Measurements from ENCODE around the gene PRKG2. TPM values are rescaled to one million over a fixed set of nuclear protein-coding genes. Genes with fewer than 3 reads are reported as not detected.
"Not testable (repeated sequence)": the region's sequence is repeated elsewhere in the genome, so short reads cannot be mapped to it uniquely, and the experiment has no call there.

PRKG2 gene
- total RNA-seq, 1 donor from 2014 or later = 0.92 TPM

- no peak for DNase-seq
These were observed 52.1 kb downstream of the PRKG2 start for GRCh38 chr4:81162752-81163458.

DNA sequence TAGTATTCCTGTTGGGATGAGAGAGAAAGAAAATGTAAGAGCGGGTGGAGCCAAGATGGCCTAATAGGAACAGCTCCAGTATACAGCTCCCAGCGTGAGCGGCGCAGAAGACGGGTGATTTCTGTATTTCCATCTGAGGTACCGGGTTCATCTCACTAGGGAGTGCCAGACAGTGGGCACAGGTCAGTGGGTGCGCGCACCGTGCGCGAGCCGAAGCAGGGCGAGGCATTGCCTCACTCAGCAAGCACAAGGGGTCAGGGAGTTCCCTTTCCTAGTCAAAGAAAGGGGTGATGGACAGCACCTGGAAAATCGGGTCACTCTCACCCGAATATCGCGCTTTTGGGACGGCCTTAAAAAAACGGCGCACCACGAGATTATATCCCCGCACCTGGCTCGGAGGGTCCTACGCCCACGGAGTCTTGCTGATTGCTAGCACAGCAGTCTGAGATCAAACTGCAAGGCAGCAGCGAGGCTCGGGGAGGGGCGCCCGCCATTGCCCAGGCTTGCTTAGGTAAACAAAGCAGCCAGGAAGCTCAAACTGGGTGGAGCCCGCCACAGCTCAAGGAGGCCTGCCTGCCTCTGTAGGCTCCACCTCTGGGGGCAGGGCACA lies 61.2 kb downstream of the PRKG2 start:
- DNase-seq = not testable (repeated sequence)

GRCh38 chr4:81152839-81153713 lies 61.9 kb downstream of the PRKG2 start:
- no peak for DNase-seq

GRCh38 chr4:81149976-81150375 lies 65.0 kb downstream of the PRKG2 start:
- DNase-seq = no peak

DNA sequence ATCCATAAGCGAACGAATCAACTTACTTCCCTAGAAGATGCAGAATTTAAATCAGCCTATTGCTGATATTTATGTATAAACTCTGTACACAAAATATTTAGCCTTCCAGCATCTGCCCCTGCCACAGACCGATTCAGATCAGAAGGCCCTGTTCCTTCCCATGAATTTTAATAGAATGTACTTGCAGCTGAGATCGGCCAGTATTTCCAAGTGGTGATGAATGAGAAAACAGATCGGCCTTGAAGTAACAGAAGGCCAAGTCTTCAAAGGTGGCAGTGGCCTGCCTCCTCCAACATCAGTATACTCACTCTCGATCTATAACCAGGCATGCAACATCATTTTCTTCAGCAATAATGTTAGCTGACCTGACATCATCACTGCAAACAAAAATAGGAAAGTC lies 66.4 kb downstream of the PRKG2 start:
- no peak for DNase-seq

- no peak for DNase-seq
These were observed 68.6 kb downstream of the PRKG2 start for GRCh38 chr4:81146466-81146865.

DNA sequence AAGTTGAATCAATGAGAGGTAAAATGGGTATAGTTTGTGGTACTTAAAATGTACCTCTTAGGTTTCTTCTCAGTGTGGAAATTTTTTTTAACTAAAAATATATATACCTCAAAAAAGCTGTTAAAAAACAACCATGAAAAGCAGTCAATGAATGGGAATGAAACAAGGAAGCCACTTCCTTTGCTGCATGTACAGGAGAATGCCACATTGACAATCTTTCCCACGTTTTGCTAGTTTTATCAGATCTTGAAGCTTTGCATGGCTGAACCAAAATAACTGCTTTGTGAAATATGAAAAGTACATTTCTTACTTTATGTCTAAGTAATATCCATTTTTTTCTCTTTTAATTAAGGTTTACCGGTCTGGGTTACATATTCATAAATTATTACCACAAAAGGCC lies 71.8 kb downstream of the PRKG2 start:
- no peak for DNase-seq

DNA sequence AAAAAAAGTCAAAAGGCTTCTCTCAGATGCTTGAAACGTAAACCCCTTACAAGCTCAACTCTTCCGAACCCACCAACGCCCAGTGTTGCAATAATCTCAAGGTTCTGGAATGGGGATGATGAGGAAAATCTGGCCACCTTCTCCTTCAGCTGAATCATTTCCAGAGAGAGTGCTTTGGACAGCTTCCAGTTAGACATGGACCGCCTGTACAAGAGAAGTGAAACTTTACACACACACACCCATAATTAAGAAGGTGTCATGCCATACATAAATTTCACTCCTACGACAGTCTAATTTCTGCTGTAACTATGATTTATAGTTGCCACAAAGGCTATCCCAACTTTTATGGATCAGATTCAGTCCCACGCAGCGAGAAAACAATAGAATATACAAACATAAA lies 72.3 kb downstream of the PRKG2 start:
- no peak for DNase-seq

GRCh38 chr4:81137894-81138293 lies 77.1 kb downstream of the PRKG2 start:
- no peak for DNase-seq

- no peak for DNase-seq
These were observed 77.6 kb downstream of the PRKG2 start for GRCh38 chr4:81137446-81137845.

- DNase-seq = peak; percentile 5
These were observed 78.7 kb downstream of the PRKG2 start for GRCh38 chr4:81136161-81136905.

DNA sequence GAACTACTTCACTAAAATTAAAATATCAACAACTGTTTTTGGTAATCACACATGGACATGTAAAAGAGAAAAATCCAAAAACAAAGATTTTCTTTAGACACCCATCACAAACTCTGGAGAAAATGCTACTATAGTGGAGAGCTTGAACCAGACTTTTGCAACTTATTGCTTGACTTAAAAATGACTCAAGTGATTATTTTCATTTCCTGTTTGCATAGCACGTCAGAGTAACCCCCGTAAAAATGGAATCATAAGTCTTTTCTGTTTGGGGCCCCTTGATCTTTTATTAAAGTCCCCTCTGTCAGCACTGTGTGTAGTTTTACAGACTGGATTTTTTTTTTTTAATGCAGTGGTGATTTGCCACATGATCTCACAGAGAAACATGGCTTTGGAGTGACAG lies 79.5 kb downstream of the PRKG2 start:
- DNase-seq = no peak

DNA sequence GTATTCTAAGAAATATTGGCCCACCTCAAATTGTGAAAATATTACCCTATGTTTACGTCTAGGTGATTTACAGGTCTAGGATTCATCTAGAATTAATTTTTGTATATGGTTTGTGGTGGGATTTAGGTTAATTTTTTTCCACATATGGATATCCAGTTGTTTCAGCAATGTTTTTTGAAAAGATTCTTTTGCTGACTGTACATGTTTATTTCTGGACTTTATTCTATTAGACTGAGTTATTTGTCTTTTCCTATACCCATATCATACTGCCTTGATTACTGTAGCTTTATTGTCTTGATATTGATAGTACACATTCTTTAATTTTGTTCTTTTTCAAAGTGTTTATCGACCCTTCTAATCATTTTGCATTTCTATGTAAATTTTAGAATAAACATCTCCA lies 83.5 kb downstream of the PRKG2 start:
- no peak for DNase-seq

DNA sequence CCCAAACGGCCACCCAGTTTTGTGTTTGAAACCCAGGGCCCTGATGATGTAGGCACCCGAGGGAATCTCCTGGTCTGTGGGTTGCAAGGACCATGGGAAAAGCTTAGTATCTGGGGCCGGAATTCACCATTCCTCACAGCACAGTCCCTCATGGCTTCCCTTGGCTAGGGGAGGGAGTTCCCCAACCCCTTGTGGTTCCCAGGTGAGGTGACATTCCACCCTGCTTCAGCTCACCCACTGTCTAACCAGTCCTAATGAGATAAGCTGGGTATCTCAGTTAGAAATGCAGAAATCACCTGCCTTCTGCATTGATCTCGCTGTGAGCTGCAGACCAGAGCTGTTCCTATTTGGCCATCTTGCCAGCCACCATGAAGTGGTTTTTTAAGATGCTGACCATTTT lies 84.0 kb downstream of the PRKG2 start:
- DNase-seq = no peak

- DNase-seq = no peak
These were observed 84.5 kb downstream of the PRKG2 start for GRCh38 chr4:81130569-81130968.

- DNase-seq = no peak
These were observed 95.0 kb downstream of the PRKG2 start for GRCh38 chr4:81120055-81120454.

DNA sequence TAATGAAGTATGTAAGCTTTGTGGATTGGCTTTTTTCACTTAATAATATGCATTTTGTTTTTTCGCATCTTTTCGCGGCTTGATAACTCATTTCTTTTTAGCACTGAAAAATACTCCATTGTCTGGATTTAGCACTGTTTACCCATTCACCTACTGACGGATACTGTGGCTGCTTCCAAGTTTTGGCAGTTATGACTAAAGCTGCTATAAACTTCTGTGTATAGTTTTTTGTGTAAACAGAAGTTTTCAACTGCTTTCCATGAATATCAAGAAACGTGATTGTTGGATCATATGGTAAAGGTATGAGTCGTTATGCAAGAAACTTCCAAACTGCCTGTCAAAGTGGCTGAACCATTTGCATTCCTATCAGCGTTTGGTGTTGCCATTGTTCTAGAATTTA lies 96.9 kb downstream of the PRKG2 start:
- DNase-seq = no peak

GRCh38 chr4:81116566-81116965 lies 98.5 kb downstream of the PRKG2 start:
- DNase-seq = no peak

DNA sequence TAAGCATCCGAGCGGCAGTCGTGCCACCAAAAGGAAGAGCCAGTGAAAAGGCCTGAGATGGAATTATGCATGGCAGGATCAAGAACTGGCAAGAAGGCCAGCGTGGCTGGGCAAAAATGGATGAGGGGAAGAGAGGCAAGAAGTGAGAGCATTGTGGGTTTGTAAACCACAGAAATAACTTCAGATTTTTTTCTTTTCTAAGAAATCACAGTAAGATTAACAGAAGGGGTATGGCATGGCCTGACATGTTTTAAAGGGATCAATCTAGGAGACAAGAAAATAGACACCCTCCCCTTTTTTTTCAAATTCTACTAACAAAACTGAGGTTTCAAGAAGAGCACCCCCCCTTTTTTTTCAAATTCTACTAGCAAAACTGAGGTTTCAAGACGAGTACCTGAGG lies 102.0 kb downstream of the PRKG2 start:
- no peak for DNase-seq

DNA sequence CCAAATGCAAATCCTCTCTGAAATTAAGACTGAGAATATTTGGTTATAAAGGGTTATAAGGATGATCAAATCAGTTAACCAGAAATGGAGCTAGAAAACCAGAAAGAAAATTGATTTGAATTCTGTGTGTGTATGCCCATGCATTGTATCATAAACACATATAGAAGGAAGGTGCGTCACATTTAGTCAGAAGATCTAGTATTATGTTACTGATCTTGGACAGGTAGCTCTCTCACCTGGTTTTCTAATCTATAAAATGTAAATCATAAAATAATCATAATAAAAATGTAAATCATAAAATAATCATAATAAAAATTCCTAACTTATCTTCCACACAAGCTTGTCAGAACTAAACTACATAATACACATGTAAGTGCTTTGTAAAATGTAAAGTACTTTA lies 105.7 kb downstream of the PRKG2 start:
- DNase-seq = no peak

DNA sequence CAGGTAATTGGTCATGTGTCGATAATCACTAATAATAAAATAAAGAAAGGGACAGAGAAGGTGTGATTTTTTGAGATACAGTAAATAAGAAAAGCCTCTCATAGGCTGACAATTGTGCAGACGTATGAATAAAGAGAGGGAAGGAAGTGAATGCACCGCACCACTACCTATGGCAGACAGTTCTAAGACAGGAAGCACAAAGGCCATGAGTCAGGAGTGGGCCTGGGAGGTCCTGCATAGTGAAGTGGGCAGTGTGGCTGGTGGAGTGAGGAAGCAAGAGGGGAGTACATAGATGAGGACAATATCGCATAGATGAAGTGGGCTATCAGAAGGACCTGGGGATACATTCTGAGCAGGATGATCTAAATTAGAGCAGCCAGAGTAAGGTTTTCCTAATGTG lies 108.9 kb downstream of the PRKG2 start:
- no peak for DNase-seq

DNA sequence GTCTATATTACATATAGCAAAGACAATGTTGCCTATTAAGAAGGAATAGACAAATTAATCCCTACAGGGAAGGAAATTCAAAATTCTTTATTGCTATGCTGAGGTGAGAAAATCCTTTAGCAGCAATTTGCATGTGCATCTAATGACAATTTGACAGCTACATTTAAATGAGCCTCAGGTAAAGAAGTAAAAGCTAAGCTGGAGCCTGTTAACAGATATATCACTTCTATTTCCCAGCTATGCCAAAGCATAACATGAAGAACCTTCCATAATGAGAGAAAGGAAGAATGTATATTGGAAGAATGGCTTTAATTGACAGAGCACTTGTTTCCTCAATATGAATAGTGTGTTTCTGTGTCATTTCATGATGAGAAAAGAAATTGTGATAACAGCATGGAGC lies 112.9 kb downstream of the PRKG2 start:
- no peak for DNase-seq

GRCh38 chr4:81096566-81096965 lies 118.5 kb downstream of the PRKG2 start:
- no peak for DNase-seq
